ENCODE data around the gene CARD19. TPM values are rescaled to one million over a fixed set of nuclear protein-coding genes. Genes with fewer than 3 reads are reported as not detected.
A peak's percentile ranks its signal among the peaks of the same experiment; 100 is the strongest.

CARD19 gene
- 10 to 100 TPM; 17.5 to 57.7 (median 30.1) TPM for total RNA-seq

- H3K4me1 ChIP-seq (replicated peaks in 1 of 2), result peaks cover 15 to 29% of the 10 kb centered on the region in 2 donors
- peak; percentile 12 to 69 (median 40) for ATAC-seq (replicated peaks in 6 of 8)
- in situ Hi-C loops (cut with MboI; ENCODE audit: low pct_unique_long_range_greater_than_20kb in 2 of 9, low sequenced_read_pairs in 9 of 9, unreplicated experiment in 9 of 9), result no loop called here
- WGBS, 10 experiments, result 5 to 20% methylated on average over 1 to 4 of the region's 65 CpGs; no CpG with 5 or more reads in 8 of the 10 experiments
- peak within 1 kb of the TSS; percentile 52 to 79 for H3K27ac ChIP-seq
- peak within 1 kb of the TSS; percentile 56 to 92 (median 79) for H3K4me3 ChIP-seq
These were observed at the start of gene CARD19 for GRCh38 chr9:93096131-93096802. TSS of gene CARD19 (plus strand) at chr9:93096217. CDS start at chr9:93096346, 129 bp downstream.

DNA sequence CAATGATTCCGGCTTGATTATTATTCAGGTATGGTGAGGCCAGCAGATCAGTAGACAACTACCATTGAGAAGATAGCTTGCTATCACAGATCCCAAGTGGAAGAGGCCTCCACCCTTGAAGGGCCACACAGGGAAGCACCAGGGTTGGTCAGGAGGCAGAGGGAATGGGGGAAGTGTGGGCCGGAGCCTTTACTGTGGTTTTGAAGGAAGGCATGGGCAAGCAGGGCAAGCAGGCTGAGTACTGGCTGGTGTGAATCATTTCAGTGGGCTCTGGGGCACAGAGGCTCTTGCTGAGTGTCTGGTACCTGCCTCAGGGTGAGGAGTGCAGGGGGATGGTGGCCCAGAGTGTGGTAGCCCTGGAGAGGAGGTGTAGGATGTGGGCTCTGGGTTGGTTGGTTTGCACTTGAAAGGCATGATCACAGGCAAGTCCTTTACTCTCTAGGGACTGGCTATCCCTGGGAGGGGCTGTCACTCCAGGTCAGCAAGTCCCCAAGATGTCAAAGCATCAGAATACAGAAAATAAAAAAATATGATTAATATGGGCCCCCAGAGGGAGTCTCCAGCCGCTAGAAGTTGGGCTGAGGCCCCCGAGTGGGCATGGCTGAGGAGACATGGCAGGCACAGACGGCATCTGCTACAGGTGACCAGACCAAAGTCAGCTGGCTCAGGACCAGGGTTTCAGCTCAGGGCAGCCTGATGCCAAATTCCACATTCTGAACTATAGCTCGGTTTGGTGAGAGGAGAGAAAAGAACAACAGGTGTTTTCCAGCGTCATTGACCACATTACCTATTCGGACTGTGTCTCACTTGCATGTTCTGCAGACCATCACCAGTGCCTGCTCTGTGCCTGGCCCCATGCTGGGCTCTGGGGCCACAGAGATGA lies 47.2 kb upstream of the CARD19 start:
- ATAC-seq (replicated peaks in 6 of 8), result no peak
- in situ Hi-C loops (cut with MboI; ENCODE audit: low pct_unique_long_range_greater_than_20kb in 2 of 9, low sequenced_read_pairs in 9 of 9, unreplicated experiment in 9 of 9), result no loop called here
- 34 to 100% (median 91%) methylated on average over 1 to 6 of the region's 8 CpGs; no CpG with 5 or more reads in 2 of the 10 experiments for WGBS, 10 experiments
- Histone ChIP-seq H3K4me1 (replicated peaks in 1 of 2) (no peaks in the 10 kb centered on the region), H3K4me3 (no peak overlapping the region), H3K27ac (no peak overlapping the region)

DNA sequence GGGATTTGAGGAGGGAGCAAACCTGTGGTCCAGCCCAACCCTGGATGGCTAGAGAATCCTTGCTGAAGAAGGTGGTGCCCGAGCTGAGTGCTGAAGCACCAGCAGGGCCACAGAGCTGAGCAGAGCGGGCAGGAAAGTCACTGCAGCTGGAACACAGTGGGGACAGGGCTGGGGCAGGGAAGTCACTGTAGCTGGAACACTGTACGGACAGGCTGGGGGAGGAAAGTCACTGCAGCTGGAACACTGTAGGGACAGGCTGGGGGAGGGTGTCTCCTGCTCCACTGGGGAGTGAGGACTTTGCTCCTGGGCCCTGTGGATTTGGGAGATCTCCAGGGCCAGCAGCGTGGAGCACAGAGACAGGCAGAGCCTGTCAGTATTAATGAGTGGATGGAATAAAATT lies 46.5 kb upstream of the CARD19 start:
- in situ Hi-C loops (cut with MboI; ENCODE audit: low pct_unique_long_range_greater_than_20kb in 2 of 9, low sequenced_read_pairs in 9 of 9, unreplicated experiment in 9 of 9), result no loop called here
- no peak for ATAC-seq (replicated peaks in 6 of 8)
- 0 to 94% (median 69%) methylated on average over 1 to 3 of the region's 4 CpGs; no CpG with 5 or more reads in 6 of the 10 experiments for WGBS, 10 experiments
- Histone ChIP-seq H3K4me3 (no peak overlapping the region), H3K4me1 (replicated peaks in 1 of 2) (no peaks in the 10 kb centered on the region), H3K27ac (no peak overlapping the region)

GRCh38 chr9:93050231-93050630 lies 45.8 kb upstream of the CARD19 start:
- Histone ChIP-seq H3K27ac (no peak overlapping the region), H3K4me1 (replicated peaks in 1 of 2) (no peaks in the 10 kb centered on the region), H3K4me3 (no peak overlapping the region)
- in situ Hi-C loops (cut with MboI; ENCODE audit: low pct_unique_long_range_greater_than_20kb in 2 of 9, low sequenced_read_pairs in 9 of 9, unreplicated experiment in 9 of 9), result no loop called here
- 17 to 100% (median 80%) methylated on average over 1 to 3 of the region's 4 CpGs; no CpG with 5 or more reads in 3 of the 10 experiments for WGBS, 10 experiments
- ATAC-seq (replicated peaks in 6 of 8), result peak in 3 of 8 experiments; percentile 49 to 72 (median 66)

DNA sequence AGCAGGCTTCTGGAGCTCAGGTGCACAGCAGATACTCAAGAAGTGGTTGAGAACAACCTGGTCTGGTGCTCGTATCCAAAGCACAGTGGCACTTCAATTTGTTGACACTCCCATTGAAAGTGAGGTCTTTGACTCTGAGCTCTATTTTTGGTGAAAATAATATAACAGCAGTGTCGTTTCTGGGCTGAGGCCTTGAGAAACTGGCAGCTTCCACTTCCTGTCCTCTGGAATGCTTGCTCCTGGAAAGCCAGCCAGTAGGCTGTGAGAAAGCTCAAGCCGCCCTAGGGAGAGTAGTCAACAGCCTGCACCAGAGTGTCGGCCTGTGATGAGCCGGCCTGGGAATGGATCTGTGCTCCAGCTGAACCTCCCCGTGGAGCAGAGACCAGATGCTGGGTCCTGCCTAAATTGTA lies 44.3 kb upstream of the CARD19 start:
- peak in 2 of 8 experiments; percentile 23 to 41 for ATAC-seq (replicated peaks in 6 of 8)
- Histone ChIP-seq H3K4me3 (no peak overlapping the region), H3K4me1 (replicated peaks in 1 of 2) (no peaks in the 10 kb centered on the region), H3K27ac (no peak overlapping the region)
- 0 to 80% (median 68%) methylated on average over 1 to 4 of the region's 6 CpGs; no CpG with 5 or more reads in 4 of the 10 experiments for WGBS, 10 experiments
- in situ Hi-C loops (cut with MboI; ENCODE audit: low pct_unique_long_range_greater_than_20kb in 2 of 9, low sequenced_read_pairs in 9 of 9, unreplicated experiment in 9 of 9), result no loop called here

DNA sequence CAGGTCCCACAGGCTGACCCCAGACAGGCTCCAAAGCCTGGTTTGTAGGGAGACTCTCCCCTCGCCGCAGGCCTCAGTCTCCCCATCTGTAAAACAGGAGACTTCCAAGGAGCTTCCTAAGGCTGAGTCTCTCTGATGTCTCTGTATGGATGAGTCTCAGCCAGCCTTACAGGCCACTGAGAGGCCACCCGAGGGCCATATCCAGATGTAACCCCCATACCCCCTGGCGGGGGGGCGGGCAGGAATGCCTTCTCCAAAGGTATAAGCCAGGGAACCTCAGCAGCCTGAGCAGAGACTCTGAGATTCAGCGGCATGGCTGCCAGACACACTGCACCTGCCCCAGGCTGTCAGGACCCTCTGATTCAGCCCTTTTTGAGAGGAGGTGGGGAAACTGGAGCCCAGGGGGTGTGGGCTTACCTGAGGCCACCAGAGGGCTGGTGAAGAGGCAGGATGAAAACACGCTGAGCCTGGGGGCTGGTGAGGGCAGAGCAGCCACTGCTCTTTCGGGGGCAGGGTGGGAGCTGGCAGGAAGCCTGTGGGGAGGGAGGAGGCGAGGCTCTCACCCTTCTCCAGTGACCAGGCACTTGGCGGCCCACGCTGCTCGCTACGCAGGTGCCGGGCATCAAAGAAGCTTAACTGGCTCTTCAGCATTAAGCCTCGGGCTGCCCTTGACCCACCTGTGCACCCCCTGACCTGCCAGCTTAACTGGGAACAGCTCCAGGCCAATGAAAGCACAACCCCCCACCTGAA lies 43.1 kb upstream of the CARD19 start:
- WGBS, 10 experiments, result 40 to 81% methylated on average over 1 to 6 of the region's 15 CpGs; no CpG with 5 or more reads in 8 of the 10 experiments
- Histone ChIP-seq H3K4me1 (replicated peaks in 1 of 2) (no peaks in the 10 kb centered on the region), H3K27ac (no peak overlapping the region), H3K4me3 (no peak overlapping the region)
- ATAC-seq (replicated peaks in 6 of 8), result no peak
- in situ Hi-C loops (cut with MboI; ENCODE audit: low pct_unique_long_range_greater_than_20kb in 2 of 9, low sequenced_read_pairs in 9 of 9, unreplicated experiment in 9 of 9), result no loop called here

GRCh38 chr9:93053781-93054331 lies 42.2 kb upstream of the CARD19 start:
- in situ Hi-C loops (cut with MboI; ENCODE audit: low pct_unique_long_range_greater_than_20kb in 2 of 9, low sequenced_read_pairs in 9 of 9, unreplicated experiment in 9 of 9), result no loop called here
- Histone ChIP-seq H3K4me1 (replicated peaks in 1 of 2) (peaks cover 0 to 3% of the 10 kb centered on the region in 2 donors), H3K27ac (no peak overlapping the region), H3K4me3 (no peak overlapping the region)
- no peak for ATAC-seq (replicated peaks in 6 of 8)
- 68 to 82% methylated on average over 3 to 4 of the region's 5 CpGs; no CpG with 5 or more reads in 8 of the 10 experiments for WGBS, 10 experiments

DNA sequence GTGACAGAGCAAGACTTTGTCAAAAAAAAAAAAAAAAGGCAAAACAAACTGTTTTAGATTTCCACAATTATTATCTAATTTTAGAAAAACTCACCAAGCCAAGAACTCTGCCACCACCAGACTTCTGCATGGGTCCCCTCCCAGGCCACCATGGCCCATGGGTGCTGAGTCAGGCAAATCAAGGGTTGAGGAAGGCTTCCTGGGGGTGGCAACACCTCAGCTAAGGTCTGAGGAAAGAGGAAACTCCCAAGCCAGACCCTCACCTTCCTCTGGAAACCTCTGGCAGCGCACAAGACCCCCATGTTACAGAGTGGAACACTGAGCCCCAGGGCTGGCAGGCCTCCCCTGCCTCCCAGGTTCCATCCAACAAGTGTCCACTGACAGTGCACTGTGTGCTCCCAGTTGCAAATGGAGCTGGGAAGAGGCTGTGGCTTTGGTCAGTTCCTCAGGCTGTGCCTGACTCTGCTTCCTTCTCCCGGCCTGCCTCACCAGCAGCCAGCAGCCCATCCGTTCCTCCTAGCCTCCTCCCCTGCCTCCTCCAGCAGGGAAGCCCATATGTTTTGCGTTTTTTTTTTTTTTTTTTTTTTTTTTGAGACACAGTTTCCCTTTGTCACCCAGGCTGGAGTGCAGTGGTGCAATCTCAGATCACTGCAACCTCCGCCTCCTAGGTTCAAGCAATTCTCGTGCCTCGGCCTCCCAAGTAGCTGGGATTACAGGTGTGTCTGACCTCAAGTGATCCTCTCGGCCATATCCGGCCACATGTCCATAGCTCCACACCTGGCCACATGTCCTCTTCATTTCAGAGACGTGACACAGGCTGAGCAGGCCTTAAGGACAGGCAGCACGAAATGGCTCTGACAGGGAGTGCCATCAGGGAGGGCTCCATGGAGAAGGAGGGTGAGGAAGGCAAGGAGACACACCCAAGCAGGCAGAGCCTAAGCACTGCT lies 41.0 kb upstream of the CARD19 start:
- peak in 1 of 8 experiments; percentile 14 for ATAC-seq (replicated peaks in 6 of 8)
- no peak overlapping the region for H3K4me3 ChIP-seq
- H3K4me1 ChIP-seq (replicated peaks in 1 of 2), result peaks cover 0 to 3% of the 10 kb centered on the region in 2 donors
- in situ Hi-C loops (cut with MboI; ENCODE audit: low pct_unique_long_range_greater_than_20kb in 2 of 9, low sequenced_read_pairs in 9 of 9, unreplicated experiment in 9 of 9), result no loop called here
- H3K27ac ChIP-seq, result no peak overlapping the region
- WGBS, 10 experiments, result 50 to 100% (median 77%) methylated on average over 1 to 8 of the region's 11 CpGs; no CpG with 5 or more reads in 1 of the 10 experiments

DNA sequence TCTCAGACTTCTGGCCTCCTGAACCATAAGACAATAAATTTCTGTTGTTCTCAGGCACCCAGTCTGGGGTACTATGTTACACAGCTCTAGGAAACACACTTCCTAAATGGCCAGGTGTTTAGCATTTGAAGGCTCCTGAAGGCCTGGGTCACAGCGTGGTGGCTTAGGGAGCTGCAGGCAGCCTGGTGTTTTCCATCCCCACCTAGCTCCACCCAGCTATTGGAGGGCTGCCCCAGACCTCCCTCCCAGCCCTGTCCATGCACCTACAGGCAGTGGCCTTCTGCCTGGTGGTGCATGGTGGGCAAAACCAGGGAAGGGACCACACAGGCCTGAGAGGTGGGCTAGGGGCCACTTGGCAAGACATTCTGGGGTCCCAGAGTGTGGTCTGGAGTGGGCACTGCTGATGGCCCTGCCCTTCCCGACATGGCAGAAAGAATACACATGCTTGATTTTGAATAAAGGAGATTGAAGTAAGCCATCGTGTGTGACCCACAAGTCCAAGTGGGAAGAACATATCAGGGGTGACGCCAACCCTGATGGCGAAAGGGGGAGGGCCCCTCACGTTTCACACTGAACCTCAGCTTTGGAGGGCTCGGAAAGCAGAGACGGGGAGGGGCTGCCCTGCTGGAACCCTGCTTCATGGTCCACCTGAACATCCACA lies 38.8 kb upstream of the CARD19 start:
- in situ Hi-C loops (cut with MboI; ENCODE audit: low pct_unique_long_range_greater_than_20kb in 2 of 9, low sequenced_read_pairs in 9 of 9, unreplicated experiment in 9 of 9), result no loop called here
- ATAC-seq (replicated peaks in 6 of 8), result no peak
- Histone ChIP-seq H3K4me1 (replicated peaks in 1 of 2) (peaks cover 0 to 7% of the 10 kb centered on the region in 2 donors), H3K27ac (no peak overlapping the region), H3K4me3 (no peak overlapping the region)
- 67 to 94% (median 88%) methylated on average over 2 to 3 of the region's 8 CpGs; no CpG with 5 or more reads in 6 of the 10 experiments for WGBS, 10 experiments

DNA sequence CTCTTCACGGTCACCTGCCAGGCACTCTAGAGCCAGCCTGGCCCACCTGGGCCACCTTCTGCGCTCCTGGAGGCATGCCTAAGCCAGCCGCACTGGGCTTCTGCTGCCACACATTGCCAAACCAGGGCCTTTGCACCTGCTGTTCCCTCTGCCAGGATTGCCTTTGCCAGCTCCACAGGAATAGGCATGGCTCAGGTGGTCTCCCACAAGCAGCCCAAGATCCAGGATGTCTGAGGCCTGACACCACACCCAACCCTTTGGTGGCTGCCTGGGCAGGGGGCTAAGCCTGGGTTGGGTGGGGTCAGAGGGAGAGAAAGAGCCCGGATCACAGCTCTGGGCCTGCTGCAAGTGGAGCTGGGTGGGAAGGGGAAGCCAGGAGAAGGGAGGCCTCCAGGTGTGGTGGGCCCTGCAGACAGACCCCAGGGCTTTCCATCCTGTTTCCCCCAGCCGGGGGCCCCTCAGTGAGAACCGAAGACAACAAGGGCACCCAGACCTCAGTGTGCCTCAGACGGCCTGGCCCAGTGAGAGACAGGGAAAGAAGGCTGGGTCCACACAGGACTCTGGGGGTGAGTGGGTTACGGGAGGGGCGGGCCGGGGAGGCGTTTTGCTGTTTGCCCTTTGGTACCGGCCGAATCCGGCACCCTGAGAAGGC lies 38.2 kb upstream of the CARD19 start:
- in situ Hi-C loops (cut with MboI; ENCODE audit: low pct_unique_long_range_greater_than_20kb in 2 of 9, low sequenced_read_pairs in 9 of 9, unreplicated experiment in 9 of 9), result no loop called here
- no peak overlapping the region for H3K27ac ChIP-seq
- no peak overlapping the region for H3K4me3 ChIP-seq
- peak in 6 of 8 experiments; percentile 11 to 39 (median 34) for ATAC-seq (replicated peaks in 6 of 8)
- H3K4me1 ChIP-seq (replicated peaks in 1 of 2), result peaks cover 3 to 10% of the 10 kb centered on the region in 2 donors
- WGBS, 10 experiments, result 100% methylated on average over 2 of the region's 14 CpGs; no CpG with 5 or more reads in 9 of the 10 experiments

All from motor neuron (in vitro differentiated cells).